Hematopoietic multipotent progenitor cell treated with erythropoietin and hydrocortisone succinate and interleukin-3 and kit ligand, for 4 days (in vitro differentiated cells): Measurements from ENCODE around the gene MUC5B.

ENCODE experiments used
- DNase-seq: peaks from one replicate; pipeline ENCODE4 v3.0.0-alpha.2; 2015

Gene MUC5B

GRCh38 chr11:1192741-1193325 lies 30.0 kb upstream of the MUC5B start:
- DNase-seq = no peak

GRCh38 chr11:1193326-1194230 lies 29.3 kb upstream of the MUC5B start:
- no peak for DNase-seq

DNA sequence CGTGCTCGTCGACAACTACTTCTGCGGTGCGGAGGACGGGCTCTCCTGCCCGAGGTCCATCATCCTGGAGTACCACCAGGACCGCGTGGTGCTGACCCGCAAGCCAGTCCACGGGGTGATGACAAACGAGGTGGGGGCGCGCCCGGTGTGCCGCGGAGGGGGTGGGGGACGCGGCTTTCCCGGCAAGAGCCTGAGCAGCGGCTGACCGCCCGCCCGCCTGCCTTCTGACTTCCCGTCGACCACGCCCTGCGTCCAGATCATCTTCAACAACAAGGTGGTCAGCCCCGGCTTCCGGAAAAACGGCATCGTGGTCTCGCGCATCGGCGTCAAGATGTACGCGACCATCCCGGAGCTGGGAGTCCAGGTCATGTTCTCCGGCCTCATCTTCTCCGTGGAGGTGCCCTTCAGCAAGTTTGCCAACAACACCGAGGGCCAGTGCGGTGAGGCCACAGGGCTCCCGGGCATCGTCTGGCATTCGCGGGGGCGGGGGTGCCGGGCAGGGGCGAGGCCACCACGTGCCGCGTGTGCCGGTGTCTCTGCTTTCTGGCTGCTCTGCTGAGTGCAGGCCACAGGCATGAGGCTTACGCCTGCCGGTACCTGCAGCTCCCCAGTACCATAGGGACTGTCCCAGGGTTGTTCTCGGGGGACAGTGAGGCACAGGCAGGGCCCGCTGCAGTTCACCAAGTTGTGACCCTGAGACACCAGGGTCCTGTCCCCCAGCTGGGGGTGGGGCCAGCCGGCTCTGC lies 28.5 kb upstream of the MUC5B start:
- DNase-seq = no peak

DNA sequence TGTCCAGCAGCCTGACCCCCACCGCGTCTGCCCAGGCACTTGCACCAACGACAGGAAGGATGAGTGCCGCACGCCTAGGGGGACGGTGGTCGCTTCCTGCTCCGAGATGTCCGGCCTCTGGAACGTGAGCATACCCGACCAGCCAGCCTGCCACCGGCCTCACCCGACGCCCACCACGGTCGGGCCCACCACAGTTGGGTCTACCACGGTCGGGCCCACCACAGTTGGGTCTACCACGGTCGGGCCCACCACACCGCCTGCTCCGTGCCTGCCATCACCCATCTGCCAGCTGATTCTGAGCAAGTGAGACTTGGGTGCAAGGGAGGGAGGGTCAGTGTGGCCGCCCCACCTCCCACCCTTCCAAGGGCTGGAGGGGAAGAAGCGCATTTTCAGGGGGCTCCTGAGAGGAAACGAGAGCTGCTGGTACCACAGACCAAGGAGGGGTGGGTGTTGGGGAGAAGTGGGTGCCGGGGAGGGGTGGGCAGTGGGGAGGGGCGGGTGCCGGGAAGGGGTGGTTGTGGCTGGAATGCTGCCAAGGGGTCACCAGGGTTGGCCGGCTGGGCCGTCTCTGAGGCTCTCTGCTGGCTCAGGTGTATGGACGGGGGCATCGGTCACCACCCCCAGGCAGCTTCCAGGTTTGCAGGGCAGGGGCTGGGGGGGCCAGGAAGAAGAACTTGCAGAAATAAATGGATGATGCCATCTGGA lies 27.7 kb upstream of the MUC5B start:
- DNase-seq = no peak

GRCh38 chr11:1195682-1196515 lies 27.0 kb upstream of the MUC5B start:
- DNase-seq = no peak

GRCh38 chr11:1196516-1197391 lies 26.1 kb upstream of the MUC5B start:
- no peak for DNase-seq

DNA sequence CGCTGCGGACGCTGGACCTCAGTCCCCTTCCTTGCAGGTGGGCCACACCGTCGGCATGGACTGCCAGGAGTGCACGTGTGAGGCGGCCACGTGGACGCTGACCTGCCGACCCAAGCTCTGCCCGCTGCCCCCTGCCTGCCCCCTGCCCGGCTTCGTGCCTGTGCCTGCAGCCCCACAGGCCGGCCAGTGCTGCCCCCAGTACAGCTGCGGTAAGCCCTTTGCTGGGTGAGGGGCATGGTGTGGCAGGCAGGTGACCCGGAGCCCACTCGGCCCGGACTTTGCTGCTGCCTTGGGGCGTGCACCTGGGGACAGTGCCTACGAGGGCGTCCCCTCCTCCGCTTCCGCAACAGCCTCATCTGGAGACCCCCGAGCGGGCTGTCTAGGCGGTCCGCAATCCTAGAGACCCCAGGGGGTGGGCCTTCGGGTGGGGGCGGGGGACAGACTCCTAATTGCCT lies 25.4 kb upstream of the MUC5B start:
- no peak for DNase-seq

DNA sequence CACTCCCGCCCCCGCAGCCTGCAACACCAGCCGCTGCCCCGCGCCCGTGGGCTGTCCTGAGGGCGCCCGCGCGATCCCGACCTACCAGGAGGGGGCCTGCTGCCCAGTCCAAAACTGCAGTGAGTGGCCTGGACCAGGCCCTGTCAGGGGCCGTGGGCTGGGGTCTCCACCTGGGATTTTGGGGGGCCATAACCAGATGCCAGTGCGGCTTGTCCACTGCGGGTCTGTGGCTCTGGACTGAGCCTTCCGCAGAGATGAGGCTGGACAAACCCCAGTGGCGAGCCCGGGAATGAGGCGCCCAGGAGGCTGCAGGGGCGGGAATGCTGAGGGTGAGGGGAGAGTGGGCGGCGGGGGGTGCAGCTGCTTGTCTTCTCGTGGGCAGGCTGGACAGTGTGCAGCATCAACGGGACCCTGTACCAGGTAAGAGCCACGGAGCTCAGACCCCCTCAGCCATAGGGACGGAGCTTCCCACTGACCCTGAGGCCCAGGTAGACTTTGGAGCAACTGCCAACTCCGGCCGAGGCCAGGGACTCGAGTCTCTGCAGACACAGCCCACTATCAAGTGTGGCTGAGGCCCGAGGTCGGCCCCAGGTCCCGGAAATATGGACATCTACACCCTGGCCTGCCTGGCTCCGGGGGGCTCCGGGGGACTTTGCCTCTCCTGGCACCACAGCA lies 24.8 kb upstream of the MUC5B start:
- DNase-seq = no peak

DNA sequence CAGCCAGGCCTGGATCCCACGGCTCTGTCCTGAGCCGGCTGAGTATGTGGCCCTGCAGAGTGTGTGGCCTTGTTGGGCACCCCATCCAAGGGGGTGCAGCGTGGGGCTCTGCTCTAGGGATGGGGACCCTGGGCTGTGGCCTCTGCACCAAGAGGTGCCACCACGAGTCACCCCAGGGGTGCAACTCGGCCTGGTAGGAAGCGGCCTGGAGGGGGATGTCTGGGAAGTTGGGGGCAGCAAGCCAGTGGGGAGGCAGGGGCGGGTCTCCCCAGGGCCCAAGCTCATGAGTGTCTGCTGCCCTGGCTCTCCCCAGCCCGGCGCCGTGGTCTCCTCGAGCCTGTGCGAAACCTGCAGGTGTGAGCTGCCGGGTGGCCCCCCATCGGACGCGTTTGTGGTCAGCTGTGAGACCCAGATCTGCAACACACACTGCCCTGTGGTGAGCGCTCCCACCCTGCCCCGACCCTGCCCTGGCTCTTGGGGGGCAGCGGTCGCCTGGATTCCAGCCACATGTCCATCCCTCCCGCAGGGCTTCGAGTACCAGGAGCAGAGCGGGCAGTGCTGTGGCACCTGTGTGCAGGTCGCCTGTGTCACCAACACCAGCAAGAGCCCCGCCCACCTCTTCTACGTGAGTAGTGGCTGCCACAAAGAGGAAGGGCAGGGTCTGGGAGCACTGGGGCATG lies 24.2 kb upstream of the MUC5B start:
- no peak for DNase-seq

DNA sequence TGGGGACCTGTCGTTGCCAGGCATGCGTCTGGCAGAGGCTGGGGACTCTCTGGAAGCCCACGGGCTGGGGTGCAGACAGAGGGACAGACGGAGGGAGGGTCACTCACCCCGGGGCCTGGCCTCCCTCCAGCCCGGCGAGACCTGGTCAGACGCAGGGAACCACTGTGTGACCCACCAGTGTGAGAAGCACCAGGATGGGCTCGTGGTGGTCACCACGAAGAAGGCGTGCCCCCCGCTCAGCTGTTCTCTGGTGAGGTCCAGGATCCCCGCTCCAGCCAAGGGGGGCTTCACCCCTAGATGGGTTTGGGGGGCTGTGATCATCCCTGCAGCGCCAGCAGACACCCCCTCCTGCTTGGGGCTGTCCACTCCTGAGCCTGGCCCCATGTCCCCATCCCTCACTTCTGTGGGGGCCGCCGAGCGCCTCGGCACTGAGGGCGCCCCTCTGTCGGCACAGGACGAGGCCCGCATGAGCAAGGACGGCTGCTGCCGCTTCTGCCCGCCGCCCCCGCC lies 23.6 kb upstream of the MUC5B start:
- no peak for DNase-seq

DNA sequence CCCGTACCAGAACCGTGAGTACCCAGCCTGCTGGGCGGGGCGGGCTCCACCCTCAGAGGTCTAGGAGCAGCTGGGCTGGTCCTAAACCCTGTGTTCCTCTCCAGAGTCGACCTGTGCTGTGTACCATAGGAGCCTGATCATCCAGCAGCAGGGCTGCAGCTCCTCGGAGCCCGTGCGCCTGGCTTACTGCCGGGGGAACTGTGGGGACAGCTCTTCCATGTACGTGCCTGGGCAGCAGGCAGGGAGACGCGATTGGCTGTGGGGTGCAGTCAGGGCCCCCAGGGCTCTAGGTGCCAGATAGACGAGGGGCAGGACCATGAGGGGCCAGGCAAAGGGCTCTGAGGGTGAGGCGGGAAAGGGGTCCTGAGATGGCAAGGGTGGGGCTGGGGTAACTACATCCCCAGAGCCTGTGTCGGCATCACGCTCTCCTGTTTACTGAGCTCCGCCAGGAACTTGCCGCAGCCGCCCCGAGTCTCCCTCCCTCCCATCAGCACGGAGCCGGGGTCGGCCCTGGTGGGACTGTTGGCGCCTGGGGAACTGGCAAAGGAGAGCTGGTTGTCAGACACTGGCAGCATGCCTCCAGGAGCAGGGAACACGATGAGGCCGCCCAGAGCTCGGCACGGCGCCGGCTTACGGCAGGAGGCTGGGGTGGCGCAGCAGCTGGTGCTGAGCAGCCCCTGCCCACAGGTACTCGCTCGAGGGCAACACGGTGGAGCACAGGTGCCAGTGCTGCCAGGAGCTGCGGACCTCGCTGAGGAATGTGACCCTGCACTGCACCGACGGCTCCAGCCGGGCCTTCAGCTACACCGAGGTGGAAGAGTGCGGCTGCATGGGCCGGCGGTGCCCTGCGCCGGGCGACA lies 22.9 kb upstream of the MUC5B start:
- no peak for DNase-seq

DNA sequence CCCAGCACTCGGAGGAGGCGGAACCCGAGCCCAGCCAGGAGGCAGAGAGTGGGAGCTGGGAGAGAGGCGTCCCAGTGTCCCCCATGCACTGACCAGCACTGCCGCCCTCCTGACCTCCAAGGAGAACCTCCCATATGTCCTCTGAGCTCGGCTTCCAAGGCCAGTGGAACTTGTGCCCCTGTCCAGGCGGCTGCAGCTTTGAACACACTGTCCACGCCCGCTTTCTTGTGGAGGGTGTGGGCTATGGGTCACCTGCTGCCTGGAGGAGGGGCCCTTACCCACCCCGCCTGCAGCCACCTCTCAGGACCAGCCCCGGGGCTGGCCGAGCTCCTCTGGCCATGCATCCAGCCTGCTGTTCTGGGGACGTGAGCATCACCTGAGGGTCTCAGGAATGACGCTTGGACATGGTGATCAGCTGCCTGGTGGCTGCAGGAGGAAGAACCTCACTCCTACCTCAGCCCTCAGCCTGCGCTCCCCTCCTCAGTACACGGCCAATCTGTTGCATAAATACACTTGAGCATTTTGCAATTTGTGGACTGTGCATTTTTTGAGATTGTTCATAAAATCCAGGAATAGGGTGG lies 22.2 kb upstream of the MUC5B start:
- DNase-seq = no peak

DNA sequence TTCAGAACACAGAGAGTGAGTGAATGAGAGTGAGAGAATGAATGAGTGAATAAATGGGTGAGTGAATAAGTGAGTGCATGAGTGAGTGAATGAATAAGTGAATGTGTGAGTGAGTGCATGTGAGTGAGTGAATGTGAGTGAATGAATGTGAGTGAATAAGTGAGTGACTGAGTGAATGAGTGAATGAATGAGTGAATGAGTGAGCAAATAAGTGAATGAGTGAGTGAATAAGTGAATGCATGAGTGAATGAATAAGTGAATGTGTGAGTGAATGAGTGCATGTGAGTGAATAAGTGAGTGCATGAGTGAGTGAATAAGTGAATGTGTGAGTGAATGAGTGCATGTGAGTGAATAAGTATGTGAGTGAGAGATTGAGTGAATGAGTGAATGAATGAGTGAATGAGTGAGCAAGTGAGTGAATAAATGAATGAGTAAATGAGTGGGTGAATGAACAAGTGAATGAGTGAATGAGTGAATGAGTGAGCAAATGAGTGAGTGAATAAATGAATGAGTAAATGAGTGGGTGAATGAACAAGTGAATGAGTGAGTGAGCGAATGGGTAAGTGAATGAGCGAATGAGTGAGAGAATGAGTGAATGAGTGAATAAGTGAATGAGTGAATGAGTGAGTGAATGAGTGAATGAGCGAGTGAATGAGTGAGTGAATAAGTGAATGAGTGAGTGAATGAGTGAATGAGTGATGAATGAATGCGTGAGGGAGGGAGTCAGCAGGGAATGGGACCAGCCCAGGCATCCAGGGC lies 21.3 kb upstream of the MUC5B start:
- no peak for DNase-seq

DNA sequence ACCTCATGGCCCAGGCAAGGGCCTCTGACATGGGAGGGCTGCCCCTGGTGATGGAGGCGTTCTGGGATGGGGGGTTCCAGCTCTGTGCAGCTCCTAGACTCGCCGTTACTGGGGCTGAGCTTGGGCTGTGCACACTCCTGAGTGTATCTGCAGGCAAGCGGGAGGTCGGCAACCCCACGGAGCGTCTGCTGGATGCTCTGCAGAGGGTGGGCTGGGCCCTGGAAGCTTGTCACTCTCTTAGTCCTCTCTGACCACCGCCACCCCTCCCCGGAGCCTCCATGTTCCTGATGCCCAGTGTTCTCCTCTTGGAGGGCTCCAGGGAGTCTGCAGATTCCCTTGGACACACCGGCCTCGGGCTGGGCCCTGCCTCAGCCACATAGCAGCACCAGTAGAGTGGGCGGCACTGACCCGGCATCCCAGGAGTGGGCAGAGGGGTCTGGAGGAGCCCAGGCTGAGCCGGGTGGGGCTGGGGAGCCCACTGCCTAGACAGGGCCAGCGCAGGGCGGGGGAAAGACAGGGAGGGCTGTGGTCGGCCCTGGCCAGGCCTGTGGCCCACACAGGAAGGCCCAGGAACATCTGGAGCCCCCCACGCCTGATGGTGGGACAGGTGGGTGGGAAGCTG lies 20.6 kb upstream of the MUC5B start:
- peak; percentile 31 for DNase-seq

GRCh38 chr11:1202776-1203504 lies 19.9 kb upstream of the MUC5B start:
- peak; percentile 70 for DNase-seq
